Stimulated activated CD4-positive, alpha-beta T cell treated with anti-CD3 and anti-CD28 coated beads, TNF-alpha, amount 100 ng/mL, for 48 hours (primary cell): Measurements from ENCODE around the gene FOXP3.

Source experiments
- DNase-seq, 3 donors: peaks; one replicate each; pipeline ENCODE4 v3.0.0-alpha.2; 2020; ENCODE audit warnings: low read depth in 3 of 3

FOXP3 gene

GRCh38 chrX:49214996-49215526, 49.4 kb downstream of the FOXP3 start:
- no peak for DNase-seq

GRCh38 chrX:49214416-49214815, 50.1 kb downstream of the FOXP3 start:
- DNase-seq = no peak

DNA sequence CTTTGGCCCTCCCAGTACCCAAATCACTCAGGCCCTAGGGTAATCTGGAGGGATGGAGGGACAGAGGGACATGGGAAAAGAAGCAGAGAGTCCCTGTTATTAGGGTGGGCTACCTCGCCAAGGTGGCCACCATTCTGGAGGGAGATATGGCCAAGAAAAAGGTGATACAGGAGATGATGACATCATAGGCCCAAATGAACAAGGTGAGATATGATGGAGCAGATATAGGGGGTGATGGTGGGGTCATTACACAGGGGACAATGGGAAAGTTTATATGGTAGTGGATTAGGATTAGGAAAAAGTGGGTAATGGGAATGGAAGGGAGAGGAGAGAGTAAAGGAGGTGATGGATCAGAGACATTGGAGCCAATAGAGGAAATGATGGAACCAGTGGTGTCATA, 51.6 kb downstream of the FOXP3 start:
- DNase-seq = no peak

DNA sequence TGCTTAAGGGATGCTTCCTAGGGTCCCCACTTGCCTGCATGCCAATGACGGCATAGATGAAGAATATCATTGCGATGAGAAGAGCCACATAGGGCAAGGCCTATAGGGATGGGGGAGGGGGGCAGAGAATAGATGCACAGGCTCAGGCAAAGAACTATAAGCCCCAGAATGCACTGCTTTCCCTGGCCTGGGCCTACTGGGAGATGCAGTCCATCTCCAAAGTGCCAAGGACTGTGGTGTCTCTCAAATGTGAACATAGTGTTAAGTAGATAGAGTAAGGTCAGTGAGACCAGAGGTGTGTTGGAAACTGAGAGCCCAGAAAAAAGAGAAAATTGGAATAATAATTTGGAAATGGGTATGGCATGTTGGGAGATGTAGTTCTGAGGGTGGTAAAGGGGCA, 52.3 kb downstream of the FOXP3 start:
- DNase-seq = no peak

DNA sequence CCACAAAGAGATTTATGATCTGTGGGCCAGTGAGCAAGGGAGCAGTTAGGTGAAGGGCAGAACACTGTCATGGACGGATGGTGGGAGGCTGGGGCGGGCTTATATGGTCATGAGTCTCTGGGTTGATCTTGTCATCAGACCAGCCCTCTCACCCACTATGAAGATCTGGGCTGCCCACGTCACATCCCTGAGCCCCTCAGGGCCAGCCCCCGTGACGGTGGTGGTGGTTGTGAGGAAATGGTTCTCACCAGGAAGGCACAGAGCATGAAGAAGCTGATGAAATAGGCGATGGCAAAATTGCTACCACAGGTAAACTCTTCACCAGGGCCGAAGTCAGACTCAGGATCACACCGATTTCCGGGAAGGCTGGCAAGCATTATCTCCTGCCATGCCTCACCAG, 53.4 kb downstream of the FOXP3 start:
- no peak for DNase-seq

DNA sequence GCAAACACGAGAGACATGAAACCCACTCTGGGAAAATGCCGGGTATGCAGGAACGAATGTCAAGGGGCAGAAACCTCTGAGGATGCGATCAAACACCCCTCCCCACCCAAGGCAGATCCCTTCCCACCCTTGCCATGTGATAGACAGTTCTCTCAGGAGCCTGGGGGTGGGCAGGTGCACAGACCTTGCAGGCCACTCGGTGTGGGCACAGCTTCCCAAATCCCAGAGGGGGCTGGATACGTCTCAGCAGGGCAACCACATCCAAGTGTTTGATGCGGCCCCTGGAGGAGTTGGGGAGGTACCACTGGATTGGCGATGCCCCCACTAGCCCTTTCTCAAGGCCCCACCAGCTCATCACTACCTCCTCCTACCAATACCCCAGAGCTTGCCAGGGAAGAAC, 54.1 kb downstream of the FOXP3 start:
- no peak for DNase-seq

GRCh38 chrX:49209434-49210251, 54.9 kb downstream of the FOXP3 start:
- DNase-seq = no peak

- no peak for DNase-seq
Measured at GRCh38 chrX:49208399-49208798, 56.1 kb downstream of the FOXP3 start.

- no peak for DNase-seq
Measured at GRCh38 chrX:49206543-49206942, 58.0 kb downstream of the FOXP3 start.

DNA sequence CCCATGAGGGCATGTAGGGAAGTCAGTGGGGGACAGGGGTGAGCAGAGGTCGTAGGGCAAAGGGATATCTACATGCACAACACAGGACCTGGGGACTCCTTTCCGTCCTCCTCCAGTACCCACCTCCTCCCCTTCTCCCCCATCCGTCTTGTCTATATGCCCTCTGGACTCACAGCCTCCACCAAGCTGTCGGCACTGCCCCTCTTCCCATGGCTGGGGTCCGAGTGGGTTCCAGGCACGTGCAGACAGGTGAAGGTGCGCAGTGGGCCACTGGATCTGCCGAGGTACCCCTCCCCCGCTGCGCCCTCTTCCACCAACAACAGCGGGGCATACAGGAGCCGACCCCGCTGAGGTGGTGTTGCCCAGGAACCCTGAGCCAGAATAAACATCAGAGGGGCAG, 59.1 kb downstream of the FOXP3 start:
- no peak for DNase-seq

DNA sequence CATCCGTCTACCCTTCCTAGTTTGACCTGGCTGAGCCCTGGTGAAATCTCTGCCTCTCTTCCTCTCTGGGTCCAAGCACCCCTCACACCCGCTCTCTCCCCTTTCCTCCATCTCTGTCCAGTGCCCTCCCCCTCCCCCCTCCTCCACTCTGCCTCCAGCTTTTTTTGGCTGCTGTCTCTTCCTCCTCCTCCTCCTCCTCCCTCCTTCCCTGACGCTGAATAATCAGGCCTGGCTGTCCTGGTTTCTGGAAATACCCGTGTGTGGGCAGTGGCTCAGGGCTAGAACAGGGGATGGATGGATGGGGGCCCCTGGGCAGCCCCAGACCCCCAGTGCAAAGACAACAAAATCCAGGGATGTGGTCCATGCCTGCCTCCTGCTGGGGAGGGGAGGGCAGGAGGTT, 59.8 kb downstream of the FOXP3 start:
- no peak for DNase-seq

- DNase-seq = no peak
Measured at GRCh38 chrX:49204017-49204416, 60.5 kb downstream of the FOXP3 start.

DNA sequence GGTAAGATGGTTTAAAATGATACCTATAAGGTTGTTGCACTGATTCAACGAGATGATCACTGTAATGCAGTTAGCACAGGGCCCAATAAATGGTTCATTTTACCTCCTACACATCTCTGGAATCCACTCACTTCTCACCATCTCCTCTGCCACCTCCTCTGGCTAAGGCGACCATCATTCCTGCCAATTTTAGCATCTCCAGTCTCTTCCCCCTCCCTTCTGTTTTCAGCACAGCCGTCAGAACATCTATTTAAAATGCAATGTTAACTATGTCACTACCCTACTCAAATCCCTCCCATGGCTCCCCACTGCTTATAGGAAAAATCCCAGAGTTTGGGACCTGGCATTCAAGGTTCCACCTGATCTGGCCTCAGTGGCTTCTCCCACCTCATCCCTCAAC, 61.0 kb downstream of the FOXP3 start:
- DNase-seq = no peak

DNA sequence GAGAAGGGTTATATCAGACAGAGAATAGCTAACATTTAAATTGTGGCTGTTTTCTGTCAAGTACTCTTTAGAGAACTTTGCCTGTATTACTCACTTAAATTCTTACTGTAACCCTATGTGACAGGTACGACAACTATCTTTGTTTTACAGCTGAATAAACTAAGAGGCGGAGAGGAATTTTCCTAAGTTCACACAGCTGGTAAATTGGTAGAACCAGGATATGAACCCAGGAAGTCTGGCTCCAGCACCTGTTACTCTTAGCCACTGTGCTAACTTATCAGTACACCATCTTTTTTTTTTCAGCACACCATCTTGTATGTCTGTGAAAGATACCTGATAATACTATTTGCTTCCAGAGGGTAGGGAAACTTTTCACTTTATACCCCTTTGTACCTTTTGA, 62.5 kb downstream of the FOXP3 start:
- no peak for DNase-seq
